BE2C (cell line): ENCODE data around the gene TIMM21.
A peak's percentile ranks its signal among the peaks of the same experiment; 100 is the strongest.

Source experiments
- DNase-seq: peaks from one replicate; pipeline ENCODE4 v3.0.0-alpha.2; 2020
- H3K27me3 ChIP-seq: fragments of 250-450 bp; sonication (Bioruptor Pico); 2 replicates; pipeline ENCODE4 v1.5.1; 2020; ENCODE audit warnings: mild to moderate bottlenecking
- H3K36me3 ChIP-seq: fragments of 250-450 bp; sonication (Bioruptor Pico); 2 replicates; pipeline ENCODE4 v1.5.1; 2020; ENCODE audit warnings: mild to moderate bottlenecking
- H3K4me1 ChIP-seq: fragments of 250-450 bp; sonication (Bioruptor Pico); 2 replicates; pipeline ENCODE4 v1.5.1; 2020
- H3K4me3 ChIP-seq: 2 replicates; pipeline ENCODE4 v1.5.1; 2011; ENCODE audit warnings: low read depth, low read length
- H3K9me3 ChIP-seq: fragments of 250-450 bp; sonication (Bioruptor Pico); 2 replicates; pipeline ENCODE4 v1.5.1; 2020
- CTCF ChIP-seq: IDR thresholded peaks from 2 replicates; pipeline ENCODE4 v1.5.1; 2012; ENCODE audit warnings: mild to moderate bottlenecking, low read depth, low read length

TIMM21 gene

GRCh38 chr18:74140582-74140981 is 7.7 kb upstream of the TIMM21 start:
- no peaks in the 10 kb centered on the region for H3K36me3 ChIP-seq
- no peak for DNase-seq
- TF ChIP-seq CTCF = no peak
- no peaks in the 10 kb centered on the region for H3K4me1 ChIP-seq
- no peaks in the 10 kb centered on the region for H3K9me3 ChIP-seq
- no peak overlapping the region for H3K4me3 ChIP-seq
- 0 out of 2 replicates have a peak, but pooled peaks cover 3% of the 10 kb centered on the region for H3K27me3 ChIP-seq

- no peak for TF ChIP-seq CTCF
- DNase-seq = no peak
- H3K4me1 ChIP-seq = no peaks in the 10 kb centered on the region
- 0 out of 2 replicates have a peak, but pooled peaks cover 2% of the 10 kb centered on the region for H3K27me3 ChIP-seq
- H3K9me3 ChIP-seq = no peaks in the 10 kb centered on the region
- no peaks in the 10 kb centered on the region for H3K36me3 ChIP-seq
- no peak overlapping the region for H3K4me3 ChIP-seq
These were observed 6.7 kb upstream of the TIMM21 start for GRCh38 chr18:74141667-74142066.

GRCh38 chr18:74142252-74142651 is 6.1 kb upstream of the TIMM21 start:
- no peaks in the 10 kb centered on the region for H3K27me3 ChIP-seq
- no peaks in the 10 kb centered on the region for H3K36me3 ChIP-seq
- TF ChIP-seq CTCF = no peak
- H3K4me3 ChIP-seq = no peak overlapping the region
- H3K9me3 ChIP-seq = no peaks in the 10 kb centered on the region
- no peaks in the 10 kb centered on the region for H3K4me1 ChIP-seq
- no peak for DNase-seq

- H3K4me3 ChIP-seq = no peak overlapping the region
- H3K27me3 ChIP-seq = no peaks in the 10 kb centered on the region
- H3K9me3 ChIP-seq = no peaks in the 10 kb centered on the region
- no peak for DNase-seq
- TF ChIP-seq CTCF = no peak
- no peaks in the 10 kb centered on the region; the same call in 1 of the 2 replicates for H3K4me1 ChIP-seq
- H3K36me3 ChIP-seq = no peaks in the 10 kb centered on the region; the same call in 1 of the 2 replicates
These were observed 1.6 kb upstream of the TIMM21 start for GRCh38 chr18:74146756-74147155.

- no peak for DNase-seq
- no peak for TF ChIP-seq CTCF
- Histone ChIP-seq H3K36me3 (no peaks in the 10 kb centered on the region; the same call in 1 of the 2 replicates), H3K4me1 (no peaks in the 10 kb centered on the region; the same call in 1 of the 2 replicates), H3K27me3 (no peaks in the 10 kb centered on the region), H3K9me3 (no peaks in the 10 kb centered on the region), H3K4me3 (peak overlapping the region; percentile 91)
These were observed 888 bp upstream of the TIMM21 start for GRCh38 chr18:74147491-74147778.

- DNase-seq = no peak
- no peaks in the 10 kb centered on the region for H3K9me3 ChIP-seq
- no peaks in the 10 kb centered on the region; the same call in 1 of the 2 replicates for H3K4me1 ChIP-seq
- no peaks in the 10 kb centered on the region for H3K27me3 ChIP-seq
- H3K4me3 ChIP-seq = peak overlapping the region; percentile 91
- no peaks in the 10 kb centered on the region; the same call in 1 of the 2 replicates for H3K36me3 ChIP-seq
- TF ChIP-seq CTCF = no peak
These were observed 284 bp downstream of the TIMM21 start for GRCh38 chr18:74148543-74149070.
